ENCODE measurements around the gene OR1J2.

OR1J2 gene

GRCh38 chr9:122546196-122546595, 35.6 kb downstream of the OR1J2 start:
- no peak for DNase-seq (ENCODE audit: extremely low read depth in 1 of 2, low read depth in 1 of 2)

- DNase-seq (ENCODE audit: extremely low read depth in 1 of 2, low read depth in 1 of 2): no peak
Observed at GRCh38 chr9:122551371-122551770, 40.8 kb downstream of the OR1J2 start.

DNA sequence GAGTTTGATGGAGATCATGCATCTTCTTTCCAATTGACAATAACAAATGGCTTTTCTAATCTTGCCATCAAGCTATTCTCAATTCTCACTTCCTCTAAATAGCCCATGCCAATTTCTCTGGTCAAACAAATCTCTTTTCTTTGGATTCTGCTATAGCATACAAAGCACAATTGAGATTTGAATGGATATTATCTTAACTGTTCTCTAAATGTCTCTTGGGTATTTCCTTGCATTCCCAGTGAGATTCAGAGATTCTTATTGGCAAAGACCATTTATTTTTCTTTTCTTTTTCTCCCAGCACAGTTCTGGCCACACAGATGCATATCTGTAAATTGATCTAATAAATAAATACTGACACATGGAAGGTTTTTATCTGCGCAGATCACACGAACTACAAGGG, 42.2 kb downstream of the OR1J2 start, which contains the start of gene OR1N2:
TSS of gene OR1N2 (plus strand) at position 301 of the 400 bp plus-strand sequence. CDS start 100 bp downstream, outside the sequence.
- DNase-seq (ENCODE audit: extremely low read depth in 1 of 2, low read depth in 1 of 2): no peak
